Embryonic facial prominence (tissue), 1 donor: ENCODE results near the gene NEU3.
A peak's percentile ranks its signal among the peaks of the same experiment; 100 is the strongest.
"Not testable (repeated sequence)": the region's sequence is repeated elsewhere in the genome, so short reads cannot be mapped to it uniquely, and the experiment has no call there.

Source experiments
- DNase-seq: peaks from one replicate; pipeline ENCODE4 v3.0.0-alpha.2; 2016; ENCODE audit errors: extremely low spot score

Gene NEU3

GRCh38 chr11:74984070-74984469 is 4.7 kb upstream of the NEU3 start:
- DNase-seq: no peak

GRCh38 chr11:74984730-74985129 is 4.0 kb upstream of the NEU3 start:
- no peak for DNase-seq

GRCh38 chr11:74989260-74989638 is 516 bp downstream of the NEU3 start:
- no peak for DNase-seq

GRCh38 chr11:74990150-74990549 is 1.4 kb downstream of the NEU3 start:
- not testable (repeated sequence) for DNase-seq

DNA sequence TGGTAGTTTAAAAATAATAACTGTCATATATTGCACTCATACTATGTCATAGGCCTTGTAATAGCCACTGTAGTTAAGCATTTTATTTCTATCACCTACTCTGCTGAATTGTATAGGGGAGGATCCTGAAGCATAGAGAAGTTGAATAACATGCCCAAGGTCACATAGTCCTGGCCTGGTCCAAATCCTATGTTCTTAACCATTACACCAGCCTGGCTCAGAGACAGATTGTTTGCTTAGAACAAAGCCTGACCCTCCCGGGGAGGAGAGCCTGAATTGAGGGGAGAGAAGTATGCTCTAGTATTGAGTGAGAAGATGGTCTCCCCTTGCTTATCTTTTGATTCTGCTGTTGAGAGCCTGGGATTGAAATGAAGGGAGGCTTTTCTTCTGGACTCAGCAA is 2.2 kb downstream of the NEU3 start:
- no peak for DNase-seq

DNA sequence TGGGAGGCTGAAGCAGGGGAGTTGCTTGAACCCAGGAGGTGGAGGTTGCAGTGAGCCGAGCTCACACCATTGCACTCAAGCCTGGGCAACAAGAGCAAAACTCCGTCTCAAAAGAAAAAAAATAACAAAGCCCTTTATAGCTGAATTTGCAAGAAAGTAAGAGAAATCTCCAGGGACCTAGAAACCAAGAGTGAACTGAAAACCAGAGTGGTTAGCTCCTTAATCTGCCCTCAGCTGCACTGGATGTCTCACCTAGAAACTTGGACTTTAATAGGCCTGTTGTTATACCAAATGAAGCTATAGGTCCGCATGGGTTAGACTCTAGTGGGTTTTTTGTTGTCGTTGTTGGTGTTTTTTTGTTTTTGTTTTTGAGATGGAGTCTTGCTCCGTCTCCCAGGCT is 4.1 kb downstream of the NEU3 start:
- DNase-seq: no peak

DNA sequence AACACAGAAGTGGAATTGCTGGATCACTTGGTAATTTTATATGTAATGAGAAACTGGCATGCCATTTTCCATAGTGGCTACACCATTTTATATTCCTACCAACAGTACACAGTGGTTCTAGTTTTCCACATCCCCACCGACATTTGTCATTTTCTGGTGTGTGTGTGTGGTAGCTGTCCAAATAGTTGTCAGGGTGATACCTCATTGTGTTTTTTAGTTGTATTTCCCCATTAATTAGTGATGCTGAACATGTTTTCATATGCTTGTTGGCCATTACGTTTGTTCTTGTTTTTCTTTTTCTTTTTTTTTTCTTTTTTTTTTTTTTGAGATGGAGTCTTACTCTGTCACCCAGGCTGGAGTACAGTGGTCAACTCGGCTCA is 12.2 kb downstream of the NEU3 start:
- no peak for DNase-seq

DNA sequence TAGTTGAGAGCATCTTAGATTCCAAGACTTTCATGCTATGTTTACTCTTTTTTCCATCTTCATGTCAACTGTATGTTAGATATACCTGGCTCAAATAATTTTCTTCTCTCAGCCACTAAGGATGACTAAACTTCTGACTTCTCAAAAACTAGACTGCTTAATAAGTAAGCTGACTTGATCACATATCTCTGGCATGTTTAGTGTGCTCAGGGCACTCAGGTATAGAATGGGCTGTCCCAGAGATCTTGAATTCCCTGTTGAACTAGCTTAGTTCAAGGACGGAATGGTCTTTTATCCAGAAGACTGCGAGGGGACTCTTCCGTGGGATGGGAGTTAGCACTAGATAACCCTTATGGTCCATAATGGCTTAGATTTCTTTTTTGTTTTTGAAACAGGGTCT is 13.0 kb downstream of the NEU3 start:
- DNase-seq: no peak

GRCh38 chr11:75002516-75002915 is 13.8 kb downstream of the NEU3 start:
- no peak for DNase-seq

DNA sequence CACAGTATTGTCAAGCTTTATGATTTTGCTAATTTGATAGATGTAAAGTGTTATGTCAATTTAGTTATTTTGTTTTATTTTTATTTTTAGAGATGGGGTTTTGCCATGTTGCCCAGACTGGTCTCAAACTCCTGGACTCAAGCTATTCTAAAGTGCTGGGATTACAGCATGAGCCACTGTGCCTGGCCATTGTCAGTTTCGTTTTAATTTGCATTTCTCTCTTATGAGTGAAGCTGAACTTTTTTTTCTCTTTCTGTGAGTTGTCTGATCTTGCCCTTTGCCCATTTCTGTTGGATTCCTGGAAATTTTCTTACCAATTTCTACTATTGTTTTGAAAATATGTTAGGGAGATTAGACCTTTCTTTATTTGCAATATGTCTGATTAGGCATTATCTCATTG is 15.5 kb downstream of the NEU3 start:
- DNase-seq: no peak

GRCh38 chr11:75011357-75011756 is 22.6 kb downstream of the NEU3 start:
- DNase-seq: no peak

- DNase-seq: no peak
Observed at GRCh38 chr11:75011872-75012271, 23.1 kb downstream of the NEU3 start.

- no peak for DNase-seq
Observed at GRCh38 chr11:75013051-75013450, 24.3 kb downstream of the NEU3 start.

DNA sequence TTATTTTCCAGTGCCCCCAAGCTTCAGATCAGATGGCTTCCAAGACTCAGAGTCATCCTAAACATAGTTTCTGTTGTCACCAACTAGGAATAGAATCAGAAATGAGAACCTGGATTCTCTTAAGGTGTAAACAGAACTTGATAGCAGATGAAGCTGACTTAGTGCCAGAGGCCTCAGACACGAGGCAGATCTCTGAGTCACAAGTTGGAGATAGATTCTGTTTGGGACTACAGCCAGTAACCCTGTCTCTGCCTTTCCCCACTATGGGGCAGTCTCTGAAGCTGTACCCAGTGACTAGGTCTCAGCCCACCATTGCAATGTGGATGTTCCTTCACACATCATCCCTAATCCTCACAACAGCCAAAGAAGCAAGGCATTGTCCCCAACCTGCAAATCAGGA is 25.4 kb downstream of the NEU3 start:
- no peak for DNase-seq

DNA sequence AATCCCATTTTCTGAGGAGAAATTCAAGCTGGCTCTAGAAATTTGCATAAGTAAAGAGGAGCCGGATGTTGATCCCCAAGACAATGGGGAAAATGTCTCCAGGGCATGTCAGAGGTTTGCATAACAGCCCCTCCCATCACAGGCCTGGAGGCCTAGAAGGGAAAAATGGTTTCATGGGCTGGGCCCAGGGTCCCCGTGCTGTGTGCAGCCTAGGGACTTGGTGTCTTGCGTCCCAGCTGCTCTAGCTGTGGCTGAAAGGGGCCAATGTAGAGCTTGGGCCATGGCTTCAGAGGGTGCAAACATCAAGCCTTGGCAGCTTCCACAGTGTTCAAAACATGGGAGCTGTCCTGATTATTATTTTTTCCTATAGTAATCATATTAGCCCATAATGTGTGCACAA is 30.5 kb downstream of the NEU3 start:
- not testable (repeated sequence) for DNase-seq

- DNase-seq: not testable (repeated sequence)
Observed at GRCh38 chr11:75020328-75020727, 31.6 kb downstream of the NEU3 start.

DNA sequence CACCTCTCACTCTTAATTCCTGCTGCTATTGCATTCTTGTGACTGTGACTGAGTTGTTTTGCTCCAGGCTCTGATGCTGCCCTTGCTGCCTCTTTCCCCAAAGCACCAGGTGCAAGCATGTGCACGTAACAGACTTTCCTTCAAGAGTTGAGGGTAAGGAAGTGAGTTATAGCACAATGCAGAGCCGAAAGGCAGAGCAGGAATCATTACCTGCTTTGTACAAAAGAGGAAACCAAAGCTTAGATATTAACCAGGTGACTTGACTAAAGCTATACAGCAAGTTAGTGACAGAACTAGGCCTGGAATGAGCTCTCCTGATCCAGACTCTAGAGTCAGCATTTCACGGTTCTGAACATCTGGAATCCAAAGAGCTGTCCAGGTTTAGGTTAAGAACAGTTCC is 33.6 kb downstream of the NEU3 start:
- DNase-seq: no peak

DNA sequence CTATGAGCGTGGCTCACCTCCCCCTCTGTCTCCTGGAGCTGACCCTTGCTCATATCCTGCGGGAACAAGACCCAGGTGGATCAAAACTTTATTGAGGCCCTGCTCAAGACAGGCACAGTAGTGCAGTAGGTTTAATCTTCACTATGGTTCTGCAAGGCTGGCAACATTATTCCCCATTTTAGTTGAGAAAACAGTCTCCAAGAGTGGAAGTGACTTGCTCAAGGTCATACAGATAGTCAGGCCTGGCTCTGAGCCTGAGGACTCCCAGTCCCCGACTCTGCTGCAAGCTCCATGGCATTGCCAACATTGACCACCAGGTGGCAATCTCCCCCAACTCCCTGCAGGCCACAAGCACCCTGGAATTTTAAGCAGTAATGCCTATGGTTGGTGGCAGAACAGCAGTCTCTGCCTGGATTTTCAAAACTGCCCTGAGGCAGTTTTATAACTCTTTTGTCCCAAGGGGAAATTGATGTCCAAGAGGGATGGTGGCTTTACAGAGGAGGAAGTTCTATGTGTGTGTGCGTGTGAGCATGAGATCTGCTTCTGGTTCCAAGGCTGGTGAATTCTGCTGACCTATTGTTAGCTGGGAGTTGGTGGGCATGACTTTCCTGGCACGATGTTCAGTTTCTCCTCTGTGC is 34.1 kb downstream of the NEU3 start:
- DNase-seq: peak; percentile 28

DNA sequence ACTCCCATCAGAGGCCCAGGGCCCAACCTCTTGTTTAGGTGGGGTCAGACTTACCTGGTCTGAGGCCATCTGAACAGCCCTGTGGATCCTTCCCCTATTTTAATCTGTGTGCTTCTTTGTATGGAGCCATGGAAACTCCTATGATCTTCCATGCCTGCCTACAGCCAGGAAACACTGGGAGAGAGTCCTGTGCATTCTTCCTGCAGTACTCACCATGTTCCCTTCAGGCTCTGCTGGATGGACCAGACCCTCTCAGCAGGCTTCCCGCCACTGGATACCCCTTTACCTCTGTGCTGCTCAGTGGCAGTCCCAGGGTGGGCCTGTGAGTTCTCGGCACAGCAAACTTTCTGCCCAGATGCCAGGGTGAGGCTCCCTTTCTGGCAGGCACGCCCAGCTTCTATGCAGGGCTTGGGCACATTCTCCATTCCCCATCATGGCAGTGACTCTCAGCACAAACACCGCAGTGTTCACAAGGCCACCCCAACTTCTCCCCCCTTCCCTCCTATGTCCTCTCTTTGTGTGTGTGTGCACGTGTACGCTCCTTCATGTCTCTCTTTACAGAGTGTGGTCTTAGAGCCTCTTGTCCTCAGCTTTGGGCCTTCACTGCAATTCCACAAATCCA is 34.8 kb downstream of the NEU3 start:
- DNase-seq: no peak

DNA sequence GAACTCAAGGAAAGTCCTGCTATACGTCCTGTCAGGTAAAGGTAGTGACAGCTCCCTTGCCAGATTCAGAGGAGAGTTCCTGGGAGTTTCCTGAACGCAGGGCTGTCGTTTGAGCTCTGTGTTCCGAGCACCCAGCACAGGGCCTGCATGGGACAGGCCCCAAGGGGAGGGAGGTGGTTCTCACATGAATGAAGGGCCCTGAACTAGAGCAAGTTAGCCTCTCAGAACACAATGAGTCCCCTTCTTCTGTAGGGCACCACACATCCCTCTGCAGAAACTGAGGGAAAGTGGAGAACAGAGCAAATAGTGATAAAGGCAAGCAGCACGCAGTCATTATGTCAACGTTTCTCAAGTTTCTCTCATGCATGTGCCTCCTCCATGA is 35.3 kb downstream of the NEU3 start:
- no peak for DNase-seq

DNA sequence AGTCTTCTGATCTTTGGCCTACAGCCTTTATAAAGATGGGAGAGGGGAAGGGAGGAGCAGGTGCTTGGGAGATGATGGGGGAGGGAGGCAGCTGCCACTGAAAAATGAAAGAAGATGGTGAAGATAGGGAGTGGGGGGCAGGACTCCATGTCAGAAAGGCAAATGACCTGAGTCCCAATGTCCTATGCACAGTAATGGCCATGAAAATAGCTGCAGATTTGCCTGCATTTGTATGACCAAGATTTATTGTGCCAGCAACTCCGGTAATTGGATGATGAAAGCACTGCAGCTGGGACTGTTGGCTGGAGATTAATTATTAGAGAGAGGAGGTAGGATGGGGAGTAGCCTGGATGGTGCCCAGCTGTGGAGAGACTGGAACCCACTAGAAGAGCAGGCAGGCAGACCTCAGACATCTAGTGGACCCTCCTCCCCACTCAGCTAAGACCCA is 36.1 kb downstream of the NEU3 start:
- DNase-seq: no peak

DNA sequence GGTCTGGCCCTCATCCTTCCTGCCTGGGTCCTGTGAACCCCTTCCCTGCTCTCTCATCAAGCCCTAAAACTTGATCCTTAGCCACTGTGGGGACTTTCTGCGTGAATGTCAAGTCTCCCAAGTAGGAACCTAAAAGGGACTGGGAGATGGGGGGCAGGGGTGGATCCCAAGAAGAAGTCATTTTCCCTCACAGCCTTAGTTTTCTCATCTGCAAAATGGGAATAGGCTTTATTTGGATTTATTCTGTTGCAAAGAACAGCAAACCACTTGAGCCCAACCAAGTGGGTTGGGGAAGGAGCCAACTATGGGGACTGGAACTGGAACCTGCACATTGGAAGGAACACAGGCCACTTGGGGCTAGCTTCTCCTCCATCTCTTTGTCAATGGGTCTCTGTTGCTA is 36.8 kb downstream of the NEU3 start:
- no peak for DNase-seq

DNA sequence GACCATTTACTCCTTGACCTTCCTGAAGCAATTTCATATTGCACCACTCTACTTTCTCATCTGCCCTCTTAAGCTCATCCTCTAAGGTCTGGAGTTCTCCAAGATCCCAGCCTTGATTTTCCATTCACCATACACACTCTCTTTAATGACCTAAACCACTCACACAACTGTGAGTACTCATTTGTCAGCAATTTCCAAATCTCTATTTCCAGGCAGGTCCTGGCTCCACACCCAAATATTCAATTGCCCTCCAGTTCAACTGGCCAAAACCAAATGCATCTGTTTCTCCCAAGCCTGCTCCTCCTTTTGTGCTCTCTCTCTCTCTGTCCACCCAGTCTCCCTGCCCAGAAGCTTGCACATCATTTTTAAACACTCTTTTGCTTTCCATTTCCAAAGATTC is 39.6 kb downstream of the NEU3 start:
- no peak for DNase-seq

DNA sequence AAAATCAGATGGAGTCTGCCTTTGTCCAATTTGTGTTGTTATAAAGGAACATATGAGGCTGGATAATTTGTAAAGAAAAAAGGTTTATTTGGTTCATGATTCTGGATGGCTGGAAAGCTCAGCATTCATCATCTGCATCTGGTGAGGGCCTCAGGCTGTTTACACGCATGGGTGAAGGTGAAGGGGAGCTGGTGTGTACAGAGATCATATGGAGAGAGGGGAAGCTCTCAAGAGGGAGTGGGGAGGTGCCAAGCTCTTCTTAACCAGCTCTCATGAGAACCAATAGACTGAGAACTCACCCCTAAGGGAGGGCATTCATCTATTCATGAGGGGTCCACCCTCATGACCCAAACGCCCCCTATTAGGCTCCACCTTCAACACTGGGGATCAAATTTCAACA is 40.0 kb downstream of the NEU3 start:
- no peak for DNase-seq
